K562 (cell line): ENCODE measurements around the gene CACNB2. TPM values are rescaled to one million over a fixed set of nuclear protein-coding genes. Genes with fewer than 3 reads are reported as not detected.
"Not testable (repeated sequence)": the region's sequence is repeated elsewhere in the genome, so short reads cannot be mapped to it uniquely, and the experiment has no call there.

Experiments
- ATAC-seq: fragments of 200-7000 bp; cut with Tn5 transposase; 3 replicates; pipeline ENCODE4 v1.9.1; 2020; ENCODE audit warnings: moderate library complexity
- BruUV-seq: library from RNA; stranded (reverse); fragments of 400-500 nt; replicated peaks from 2 replicates; lab custom pipeline; 2021; lab: Mats Ljungman, UMichigan
- CTCF ChIA-PET: fragments of 300-600 bp; formaldehyde crosslinking; extraction: SDS; loops from one replicate; lab custom pipeline; 2021; ENCODE audit warnings: low intra/inter-chr PET ratio; lab: Yijun Ruan, JAX
- POLR2A ChIA-PET: fragments of 300-600, 350-650 bp; sonication (Branson Sonifier 250); formaldehyde crosslinking; extraction: SDS; loops from one replicate; lab custom pipeline; 2021; ENCODE audit warnings: antibody characterized with exemption, inconsistent platforms; lab: Yijun Ruan, JAX
- DNase-seq, 4 experiments: peaks; one replicate each; pipeline versions ENCODE4 v3.0.0 to v3.0.0-alpha.2; 2011 to 2018; ENCODE audit warnings: low spot score in 3 of 4, mixed read lengths in 3 of 4; ENCODE audit errors: extremely low read depth in 1 of 4
- FAIRE-seq: peaks from 2 replicates; lab custom pipeline; 2011; peaks lifted over from hg19 to GRCh38; lab: Jason Lieb, UNC
- H2AFZ ChIP-seq: 2 replicates; pipeline ENCODE4 v1.6.0; 2011; ENCODE audit warnings: low read depth, low read length, control low read depth, inconsistent platforms
- H3K27ac ChIP-seq: fragments of 200-600 bp; 3 replicates; pipeline ENCODE4 v1.8.0; 2011; ENCODE audit warnings: low read depth, mild to moderate bottlenecking, control low read depth, inconsistent platforms, low read length, moderate library complexity, mixed read lengths; ENCODE audit errors: extremely low read depth
- H3K27me3 ChIP-seq, 2 experiments: fragments of 300-600 bp in 1 of 2; 2 replicates in 1 of 2; 3 replicates in 1 of 2; pipeline versions ENCODE4 v1.6.0 to v1.8.0; 2011; ENCODE audit warnings: inconsistent platforms in 2 of 2, low read length in 2 of 2, mild to moderate bottlenecking in 1 of 2, mixed read lengths in 1 of 2, moderate library complexity in 1 of 2; ENCODE audit not compliant: control insufficient read depth in 2 of 2, insufficient read depth in 2 of 2
- H3K36me3 ChIP-seq: fragments of 300-600 bp; 3 replicates; pipeline ENCODE4 v1.8.0; 2011; ENCODE audit warnings: mild to moderate bottlenecking, low read length, inconsistent platforms; ENCODE audit not compliant: control insufficient read depth, insufficient read depth
- H3K4me1 ChIP-seq, 2 experiments: fragments of 200-600 bp in 1 of 2; replicated peaks in 1 of 2; 2 replicates in 1 of 2; 3 replicates in 1 of 2; pipeline versions ENCODE4 v1.5.1 to v1.8.0; 2011; ENCODE audit warnings: inconsistent platforms in 2 of 2, low read length in 2 of 2, mild to moderate bottlenecking in 1 of 2, mixed read lengths in 1 of 2, moderate library complexity in 1 of 2; ENCODE audit not compliant: control insufficient read depth in 2 of 2, insufficient read depth in 2 of 2
- H3K4me2 ChIP-seq: 2 replicates; pipeline ENCODE4 v1.6.1; 2011; ENCODE audit warnings: low read length, control low read depth, inconsistent platforms, mixed read lengths; ENCODE audit not compliant: insufficient read depth
- H3K4me3 ChIP-seq: fragments of 200-600 bp; sonication (generic), shearing (Covaris generic); 2 replicates; pipeline ENCODE4 v1.5.1; 2016; ENCODE audit warnings: control low read depth, inconsistent platforms
- H3K79me2 ChIP-seq: fragments of 200-600 bp; 3 replicates; pipeline ENCODE4 v1.8.0; 2011; ENCODE audit warnings: low read length, inconsistent platforms; ENCODE audit not compliant: control insufficient read depth, insufficient read depth
- H3K9ac ChIP-seq, 2 experiments: 2 replicates each; pipeline versions ENCODE4 v1.6.0 to v1.6.1; 2011; ENCODE audit warnings: low read depth in 2 of 2, low read length in 2 of 2, control low read depth in 1 of 2, inconsistent platforms in 1 of 2, mild to moderate bottlenecking in 1 of 2, mixed read lengths in 1 of 2; ENCODE audit not compliant: insufficient read depth in 1 of 2
- H3K9me1 ChIP-seq: one replicate; pipeline ENCODE4 v1.6.0; 2011; ENCODE audit warnings: inconsistent platforms, mild to moderate bottlenecking, low read length, moderate library complexity; ENCODE audit not compliant: control insufficient read depth, insufficient read depth
- H3K9me3 ChIP-seq: replicated peaks from 2 replicates; pipeline ENCODE4 v1.5.1; 2011; ENCODE audit warnings: low read depth, low read length, inconsistent platforms; ENCODE audit not compliant: control insufficient read depth, insufficient read depth
- H4K20me1 ChIP-seq: replicated peaks from 2 replicates; pipeline ENCODE4 v1.6.1; 2011; ENCODE audit warnings: low read length, inconsistent platforms, mixed read lengths; ENCODE audit not compliant: control insufficient read depth, insufficient read depth
- ADNP ChIP-seq: fragments of 200-800 bp; sonication (Bioruptor generic); IDR thresholded peaks from 2 replicates; pipeline ENCODE4 v1.6.1; 2016; ENCODE audit warnings: missing genetic modification characterization, missing compliant biosample characterization
- BACH1 ChIP-seq: fragments of 200-800 bp; sonication (Bioruptor generic); IDR thresholded peaks from 2 replicates; pipeline ENCODE4 v1.6.1; 2016; ENCODE audit warnings: missing genetic modification characterization, missing compliant biosample characterization
- CTBP1 ChIP-seq: fragments of 450-650 bp; IDR thresholded peaks from 2 replicates; pipeline ENCODE4 v1.6.1; 2016; ENCODE audit warnings: borderline replicate concordance
- EP300 ChIP-seq: IDR thresholded peaks from 2 replicates; pipeline ENCODE4 v1.6.1; 2012; ENCODE audit warnings: low read length, improper control_type of control experiment
- MIER1 ChIP-seq: fragments of 450-650 bp; IDR thresholded peaks from 2 replicates; pipeline ENCODE4 v1.6.1; 2016; ENCODE audit warnings: antibody characterized with exemption, mild to moderate bottlenecking, low read depth
- MTA1 ChIP-seq: fragments of 450-650 bp; IDR thresholded peaks from 2 replicates; pipeline ENCODE4 v1.6.1; 2017; ENCODE audit warnings: borderline replicate concordance
- NKRF ChIP-seq: fragments of 450-650 bp; IDR thresholded peaks from 2 replicates; pipeline ENCODE4 v1.6.1; 2016; ENCODE audit warnings: borderline replicate concordance
- SMARCA5 ChIP-seq: fragments of 450-650 bp; IDR thresholded peaks from 2 replicates; pipeline ENCODE4 v1.6.1; 2016
- ZBTB1 ChIP-seq: sonication (generic); formaldehyde crosslinking; IDR thresholded peaks from 2 replicates; pipeline ENCODE4 v1.8.1; 2023; ENCODE audit warnings: missing genetic modification reagents, low read depth, mild to moderate bottlenecking, borderline replicate concordance
- ZBTB43 ChIP-seq: sonication (generic); formaldehyde crosslinking; IDR thresholded peaks from 2 replicates; pipeline ENCODE4 v1.8.0; 2023; ENCODE audit warnings: mild to moderate bottlenecking, missing genetic modification reagents
- ZKSCAN8 ChIP-seq: fragments of 200-800 bp; sonication (Bioruptor generic); IDR thresholded peaks from 2 replicates; pipeline ENCODE4 v1.6.1; 2016; ENCODE audit warnings: missing genetic modification characterization, missing compliant biosample characterization
- ZNF146 ChIP-seq: IDR thresholded peaks from one replicate; pipeline ENCODE4 v1.6.1; 2018; ENCODE audit warnings: missing compliant biosample characterization; ENCODE audit not compliant: unreplicated experiment
- ZNF239 ChIP-seq: fragments of 250-450 bp; sonication (Bioruptor Pico); IDR thresholded peaks from 2 replicates; pipeline ENCODE4 v1.4.0; 2020; ENCODE audit warnings: mild to moderate bottlenecking
- WGBS: fragments of 100-300 bp; shearing (Covaris generic); methylation state at CpG from one replicate; pipeline ENCODE4 v1.1.6; 2016; ENCODE audit warnings: low coverage, mixed read lengths; ENCODE audit not compliant: insufficient coverage; ENCODE audit errors: missing lambda C conversion rate; 5-methylcytosine and 5-hydroxymethylcytosine counted together
- in situ Hi-C: fragments of 300-500 bp; cut with MboI; formaldehyde crosslinking; loops from 4 replicates; pipeline ENCODE4 v1.15.0; 2018; ENCODE audit warnings: inconsistent platforms, mixed read lengths
- intact Hi-C: fragments of 100-400 bp; cut with micrococcal nuclease; formaldehyde crosslinking; loops from 2 replicates; pipeline ENCODE4 v1.14.2; 2022
- polyA plus RNA-seq, 8 experiments: library from polyadenylated mRNA; depleted of rRNA in 4 of 8; stranded (reverse) in 5 of 8; unstranded in 3 of 8; fragments of >200 nt; fragmentation: Nextera tagmentation in 2 of 8; fragmentation: Illumina TruSeq in 1 of 8; extraction: Ambion mirVana in 2 of 8; extraction: Trizol in 1 of 8; gene quantifications; 2 replicates each; pipeline versions ENCODE4 v1.2.1 to v1.2.3, GENCODE V29; 2011 to 2014; ENCODE audit warnings: inconsistent platforms in 1 of 8, missing spikeins in 1 of 8
- total RNA-seq, 7 experiments: library from RNA; depleted of rRNA in 6 of 7; stranded (reverse); fragments of >200 nt in 6 of 7; fragmentation: Illumina TruSeq in 2 of 7; extraction: Trizol in 2 of 7; gene quantifications; 2 replicates each; pipeline versions ENCODE4 v1.2.1 to v1.2.3, GENCODE V29; 2011 to 2021; ENCODE audit warnings: low replicate concordance in 1 of 7

CACNB2 gene
- total and polyA plus RNA-seq, 9 of the 15 experiments (the other 6 are each of a cell fraction or from before 2014, with no cell fraction given): 1.8 to 2.2 TPM; not detected in 7

GRCh38 chr10:18153381-18153780, 13.2 kb downstream of the CACNB2 start:
- H3K9me3 ChIP-seq, H2AFZ ChIP-seq, POLR2A ChIA-PET, H3K4me2 ChIP-seq, CTCF ChIA-PET, H3K36me3 ChIP-seq, H4K20me1 ChIP-seq, ATAC-seq, H3K27me3 ChIP-seq, FAIRE-seq, H3K9ac ChIP-seq, H3K9me1 ChIP-seq, BruUV-seq, in situ Hi-C loops, H3K4me1 ChIP-seq, H3K4me3 ChIP-seq, DNase-seq, intact Hi-C loops, H3K27ac ChIP-seq, H3K79me2 ChIP-seq: not testable (repeated sequence)
- WGBS: 5% methylated on average over 4 of the region's 4 CpGs

- intact Hi-C loops (no loop called here), in situ Hi-C loops (no loop called here)
- Histone ChIP-seq H3K79me2 (no peaks in the 10 kb centered on the region), H3K36me3 (no peaks in the 10 kb centered on the region), H4K20me1 (no peaks in the 10 kb centered on the region), H3K27ac (no peak overlapping the region), H3K4me2 (no peak overlapping the region), H3K9me3 (no peaks in the 10 kb centered on the region), H3K27me3 (peaks cover 0 to 9% of the 10 kb centered on the region in 2 experiments; a peak in 4 of 5 replicates), H3K4me3 (no peak overlapping the region), H3K4me1 (no peaks in the 10 kb centered on the region), H3K9ac (no peak overlapping the region), H3K9me1 (no peaks in the 10 kb centered on the region), H2AFZ (no peak overlapping the region)
- ChIA-PET POLR2A (no interaction called here), CTCF (no interaction called here)
- BruUV-seq: no TSS peak
- FAIRE-seq (no peak), DNase-seq (no peak), ATAC-seq (no peak)
- TF ChIP-seq EP300: no peak
- TF ChIP-seq NKRF: no peak
- TF ChIP-seq ADNP (tag): no peak
- TF ChIP-seq MIER1: no peak
- no peak for TF ChIP-seq BACH1 (tag)
- no peak for TF ChIP-seq MTA1
- no peak for TF ChIP-seq ZNF239 (CRISPR knock-in tag)
- TF ChIP-seq ZKSCAN8: no peak
- TF ChIP-seq ZNF146 (CRISPR knock-in tag): no peak
- TF ChIP-seq ZBTB43 (CRISPR knock-in tag): no peak
- no peak for TF ChIP-seq SMARCA5
- no peak for TF ChIP-seq CTBP1
- no peak for TF ChIP-seq ZBTB1 (CRISPR knock-in tag)
These were observed 15.1 kb downstream of the CACNB2 start for GRCh38 chr10:18155321-18155720.
